HepG2 (cell line): Measurements from ENCODE around the gene PTGR1. TPM values are rescaled to one million over a fixed set of nuclear protein-coding genes. Genes with fewer than 3 reads are reported as not detected.

Source experiments
- ARHGAP35 ChIP-seq: sonication (generic); formaldehyde crosslinking; IDR thresholded peaks from 2 replicates; pipeline ENCODE4 v1.9.0; 2022; ENCODE audit warnings: mild to moderate bottlenecking, inconsistent platforms, moderate library complexity, missing genetic modification reagents, borderline replicate concordance
- BCL6 ChIP-seq: IDR thresholded peaks from 2 replicates; pipeline ENCODE4 v1.6.1; 2016; ENCODE audit warnings: missing genetic modification reagents, missing compliant biosample characterization
- CC2D1A ChIP-seq: sonication (generic); formaldehyde crosslinking; IDR thresholded peaks from 2 replicates; pipeline ENCODE4 v1.8.1; 2023; ENCODE audit warnings: mild to moderate bottlenecking, missing genetic modification reagents
- DPF2 ChIP-seq: sonication (generic); formaldehyde crosslinking; IDR thresholded peaks from 2 replicates; pipeline ENCODE4 v1.4.0; 2020; ENCODE audit warnings: mild to moderate bottlenecking, low read depth, missing genetic modification reagents, borderline replicate concordance
- FOXJ3 ChIP-seq: sonication (generic); formaldehyde crosslinking; IDR thresholded peaks from 2 replicates; pipeline ENCODE4 v1.4.0; 2020; ENCODE audit warnings: missing genetic modification reagents, mild to moderate bottlenecking, borderline replicate concordance
- HDAC1 ChIP-seq: sonication (generic); formaldehyde crosslinking; IDR thresholded peaks from 2 replicates; pipeline ENCODE4 v1.5.1; 2020; ENCODE audit warnings: mild to moderate bottlenecking, missing genetic modification reagents
- KDM4B ChIP-seq: sonication (generic); formaldehyde crosslinking; IDR thresholded peaks from 2 replicates; pipeline ENCODE4 v1.4.0; 2020; ENCODE audit warnings: missing genetic modification reagents
- MIXL1 ChIP-seq: IDR thresholded peaks from 2 replicates; pipeline ENCODE4 v1.6.1; 2016
- MZF1 ChIP-seq: sonication (generic); formaldehyde crosslinking; IDR thresholded peaks from 2 replicates; pipeline ENCODE4 v1.8.1; 2023; ENCODE audit warnings: mild to moderate bottlenecking, missing genetic modification reagents, borderline replicate concordance
- NCOA5 ChIP-seq: sonication (generic); formaldehyde crosslinking; IDR thresholded peaks from 2 replicates; pipeline ENCODE4 v1.4.0; 2020; ENCODE audit warnings: missing genetic modification reagents
- NCOR1 ChIP-seq: fragments of 200-600 bp; sonication (generic); IDR thresholded peaks from 2 replicates; pipeline ENCODE4 v1.7.0; 2017; ENCODE audit warnings: antibody characterized with exemption, low read length, borderline replicate concordance
- POGZ ChIP-seq: sonication (generic); formaldehyde crosslinking; IDR thresholded peaks from 2 replicates; pipeline ENCODE4 v1.4.0; 2020; ENCODE audit warnings: mild to moderate bottlenecking, missing genetic modification reagents
- PPARG ChIP-seq: conservative IDR thresholded peaks from 2 replicates; pipeline ENCODE4 v1.6.1; 2016; ENCODE audit warnings: missing biosample characterization, missing genetic modification reagents
- RBFOX2 ChIP-seq: fragments of 200-400 bp; formaldehyde crosslinking; IDR thresholded peaks from 2 replicates; pipeline ENCODE4 v1.6.1; 2017; ENCODE audit warnings: low read depth, mild to moderate bottlenecking, low read length
- RXRB ChIP-seq: IDR thresholded peaks from 2 replicates; pipeline ENCODE4 v1.6.1; 2016; ENCODE audit warnings: borderline replicate concordance, missing genetic modification reagents, missing compliant biosample characterization
- SAP130 ChIP-seq: IDR thresholded peaks from 2 replicates; pipeline ENCODE4 v1.6.1; 2016; ENCODE audit warnings: low read depth
- ZNF264 ChIP-seq: sonication (generic); formaldehyde crosslinking; IDR thresholded peaks from 2 replicates; pipeline ENCODE4 v1.4.0; 2020; ENCODE audit warnings: missing genetic modification reagents
- polyA plus RNA-seq, 8 experiments: library from polyadenylated mRNA; depleted of rRNA in 3 of 8; stranded (reverse) in 7 of 8; unstranded in 1 of 8; fragments of >200 nt; fragmentation: Illumina TruSeq in 4 of 8; extraction: Trizol in 4 of 8; gene quantifications; 2 replicates each; pipeline versions ENCODE4 v1.2.1 to v1.2.3, GENCODE V29; 2011 to 2016; ENCODE audit warnings: low read depth in 4 of 8, missing spikeins in 1 of 8, mixed read lengths in 1 of 8; ENCODE audit not compliant: insufficient read depth in 1 of 8
- total RNA-seq, 5 experiments: library from RNA; depleted of rRNA; stranded (reverse); fragments of >200 nt; fragmentation: Illumina TruSeq; extraction: Trizol; gene quantifications; 2 replicates each; pipeline ENCODE4 v1.2.3, GENCODE V29; 2016; ENCODE audit warnings: low read depth in 1 of 5
- TF ChIP-seq, protein P1 (sequence below): sonication (generic); formaldehyde crosslinking; IDR thresholded peaks from 2 replicates; pipeline ENCODE4 v1.4.0; 2020; ENCODE audit warnings: mild to moderate bottlenecking, missing genetic modification reagents
- TF ChIP-seq, protein P2 (sequence below): sonication (generic); formaldehyde crosslinking; IDR thresholded peaks from 2 replicates; pipeline ENCODE4 v1.4.0; 2020; ENCODE audit warnings: missing genetic modification reagents
- TF ChIP-seq, protein P3 (sequence below): sonication (generic); formaldehyde crosslinking; IDR thresholded peaks from 2 replicates; pipeline ENCODE4 v1.4.0; 2020; ENCODE audit warnings: missing genetic modification reagents
- TF ChIP-seq, protein P4 (sequence below): sonication (generic); formaldehyde crosslinking; IDR thresholded peaks from 2 replicates; pipeline ENCODE4 v1.4.0; 2020; ENCODE audit warnings: missing genetic modification reagents, borderline replicate concordance

The PTGR1 gene
- total and polyA plus RNA-seq, 2 of the 13 experiments (the other 11 are each of a cell fraction or from before 2014, with no cell fraction given) = 6.0 to 15.8 TPM

DNA sequence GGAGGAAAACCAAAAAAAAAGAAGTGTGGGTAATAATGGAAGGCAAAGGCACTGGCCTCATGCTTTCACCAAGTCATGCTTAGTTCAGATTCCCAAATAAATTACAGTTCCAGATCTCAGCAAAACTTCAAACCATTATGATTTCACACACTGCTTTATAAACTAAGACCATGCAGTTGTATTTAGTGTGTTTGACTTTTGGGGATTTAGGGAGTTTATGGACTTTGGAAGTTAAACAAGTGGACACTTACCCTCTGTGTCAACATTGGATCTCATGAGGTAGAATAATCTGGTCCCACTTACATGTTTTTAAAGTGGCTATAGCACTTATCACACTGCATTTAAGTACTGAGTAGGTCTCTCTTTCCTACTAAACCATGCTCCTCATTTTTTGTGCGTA, 35.4 kb upstream of the PTGR1 start (continued):
- peak; percentile 99 for TF ChIP-seq MZF1
- no peak for TF ChIP-seq ARHGAP35 (CRISPR knock-in tag)
- TF ChIP-seq, protein P1, sequence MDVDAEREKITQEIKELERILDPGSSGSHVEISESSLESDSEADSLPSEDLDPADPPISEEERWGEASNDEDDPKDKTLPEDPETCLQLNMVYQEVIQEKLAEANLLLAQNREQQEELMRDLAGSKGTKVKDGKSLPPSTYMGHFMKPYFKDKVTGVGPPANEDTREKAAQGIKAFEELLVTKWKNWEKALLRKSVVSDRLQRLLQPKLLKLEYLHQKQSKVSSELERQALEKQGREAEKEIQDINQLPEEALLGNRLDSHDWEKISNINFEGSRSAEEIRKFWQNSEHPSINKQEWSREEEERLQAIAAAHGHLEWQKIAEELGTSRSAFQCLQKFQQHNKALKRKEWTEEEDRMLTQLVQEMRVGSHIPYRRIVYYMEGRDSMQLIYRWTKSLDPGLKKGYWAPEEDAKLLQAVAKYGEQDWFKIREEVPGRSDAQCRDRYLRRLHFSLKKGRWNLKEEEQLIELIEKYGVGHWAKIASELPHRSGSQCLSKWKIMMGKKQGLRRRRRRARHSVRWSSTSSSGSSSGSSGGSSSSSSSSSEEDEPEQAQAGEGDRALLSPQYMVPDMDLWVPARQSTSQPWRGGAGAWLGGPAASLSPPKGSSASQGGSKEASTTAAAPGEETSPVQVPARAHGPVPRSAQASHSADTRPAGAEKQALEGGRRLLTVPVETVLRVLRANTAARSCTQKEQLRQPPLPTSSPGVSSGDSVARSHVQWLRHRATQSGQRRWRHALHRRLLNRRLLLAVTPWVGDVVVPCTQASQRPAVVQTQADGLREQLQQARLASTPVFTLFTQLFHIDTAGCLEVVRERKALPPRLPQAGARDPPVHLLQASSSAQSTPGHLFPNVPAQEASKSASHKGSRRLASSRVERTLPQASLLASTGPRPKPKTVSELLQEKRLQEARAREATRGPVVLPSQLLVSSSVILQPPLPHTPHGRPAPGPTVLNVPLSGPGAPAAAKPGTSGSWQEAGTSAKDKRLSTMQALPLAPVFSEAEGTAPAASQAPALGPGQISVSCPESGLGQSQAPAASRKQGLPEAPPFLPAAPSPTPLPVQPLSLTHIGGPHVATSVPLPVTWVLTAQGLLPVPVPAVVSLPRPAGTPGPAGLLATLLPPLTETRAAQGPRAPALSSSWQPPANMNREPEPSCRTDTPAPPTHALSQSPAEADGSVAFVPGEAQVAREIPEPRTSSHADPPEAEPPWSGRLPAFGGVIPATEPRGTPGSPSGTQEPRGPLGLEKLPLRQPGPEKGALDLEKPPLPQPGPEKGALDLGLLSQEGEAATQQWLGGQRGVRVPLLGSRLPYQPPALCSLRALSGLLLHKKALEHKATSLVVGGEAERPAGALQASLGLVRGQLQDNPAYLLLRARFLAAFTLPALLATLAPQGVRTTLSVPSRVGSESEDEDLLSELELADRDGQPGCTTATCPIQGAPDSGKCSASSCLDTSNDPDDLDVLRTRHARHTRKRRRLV = no peak
- TF ChIP-seq, protein P2, sequence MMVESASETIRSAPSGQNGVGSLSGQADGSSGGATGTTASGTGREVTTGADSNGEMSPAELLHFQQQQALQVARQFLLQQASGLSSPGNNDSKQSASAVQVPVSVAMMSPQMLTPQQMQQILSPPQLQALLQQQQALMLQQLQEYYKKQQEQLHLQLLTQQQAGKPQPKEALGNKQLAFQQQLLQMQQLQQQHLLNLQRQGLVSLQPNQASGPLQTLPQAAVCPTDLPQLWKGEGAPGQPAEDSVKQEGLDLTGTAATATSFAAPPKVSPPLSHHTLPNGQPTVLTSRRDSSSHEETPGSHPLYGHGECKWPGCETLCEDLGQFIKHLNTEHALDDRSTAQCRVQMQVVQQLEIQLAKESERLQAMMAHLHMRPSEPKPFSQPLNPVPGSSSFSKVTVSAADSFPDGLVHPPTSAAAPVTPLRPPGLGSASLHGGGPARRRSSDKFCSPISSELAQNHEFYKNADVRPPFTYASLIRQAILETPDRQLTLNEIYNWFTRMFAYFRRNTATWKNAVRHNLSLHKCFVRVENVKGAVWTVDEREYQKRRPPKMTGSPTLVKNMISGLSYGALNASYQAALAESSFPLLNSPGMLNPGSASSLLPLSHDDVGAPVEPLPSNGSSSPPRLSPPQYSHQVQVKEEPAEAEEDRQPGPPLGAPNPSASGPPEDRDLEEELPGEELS (CRISPR knock-in tag) = peak; percentile 55; the same call in 1 of the 2 replicates
- TF ChIP-seq, protein P3, sequence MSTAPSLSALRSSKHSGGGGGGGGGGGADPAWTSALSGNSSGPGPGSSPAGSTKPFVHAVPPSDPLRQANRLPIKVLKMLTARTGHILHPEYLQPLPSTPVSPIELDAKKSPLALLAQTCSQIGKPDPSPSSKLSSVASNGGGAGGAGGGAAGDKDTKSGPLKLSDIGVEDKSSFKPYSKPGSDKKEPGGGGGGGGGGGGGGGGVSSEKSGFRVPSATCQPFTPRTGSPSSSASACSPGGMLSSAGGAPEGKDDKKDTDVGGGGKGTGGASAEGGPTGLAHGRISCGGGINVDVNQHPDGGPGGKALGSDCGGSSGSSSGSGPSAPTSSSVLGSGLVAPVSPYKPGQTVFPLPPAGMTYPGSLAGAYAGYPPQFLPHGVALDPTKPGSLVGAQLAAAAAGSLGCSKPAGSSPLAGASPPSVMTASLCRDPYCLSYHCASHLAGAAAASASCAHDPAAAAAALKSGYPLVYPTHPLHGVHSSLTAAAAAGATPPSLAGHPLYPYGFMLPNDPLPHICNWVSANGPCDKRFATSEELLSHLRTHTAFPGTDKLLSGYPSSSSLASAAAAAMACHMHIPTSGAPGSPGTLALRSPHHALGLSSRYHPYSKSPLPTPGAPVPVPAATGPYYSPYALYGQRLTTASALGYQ (CRISPR knock-in tag) = 0 out of 2 replicates have a peak, but pooled peaks have one; percentile 32
- 0 out of 2 replicates have a peak, but pooled peaks have one; percentile 12 for TF ChIP-seq PPARG (CRISPR knock-in tag)
- peak; percentile 55; the same call in 1 of the 2 replicates for TF ChIP-seq FOXJ3 (CRISPR knock-in tag)
- TF ChIP-seq RBFOX2 = no peak
- no peak for TF ChIP-seq KDM4B
- TF ChIP-seq, protein P4, sequence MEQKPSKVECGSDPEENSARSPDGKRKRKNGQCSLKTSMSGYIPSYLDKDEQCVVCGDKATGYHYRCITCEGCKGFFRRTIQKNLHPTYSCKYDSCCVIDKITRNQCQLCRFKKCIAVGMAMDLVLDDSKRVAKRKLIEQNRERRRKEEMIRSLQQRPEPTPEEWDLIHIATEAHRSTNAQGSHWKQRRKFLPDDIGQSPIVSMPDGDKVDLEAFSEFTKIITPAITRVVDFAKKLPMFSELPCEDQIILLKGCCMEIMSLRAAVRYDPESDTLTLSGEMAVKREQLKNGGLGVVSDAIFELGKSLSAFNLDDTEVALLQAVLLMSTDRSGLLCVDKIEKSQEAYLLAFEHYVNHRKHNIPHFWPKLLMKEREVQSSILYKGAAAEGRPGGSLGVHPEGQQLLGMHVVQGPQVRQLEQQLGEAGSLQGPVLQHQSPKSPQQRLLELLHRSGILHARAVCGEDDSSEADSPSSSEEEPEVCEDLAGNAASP (CRISPR knock-in tag) = peak; percentile 32; the same call in 1 of the 2 replicates
- peak; percentile 65; the same call in 1 of the 2 replicates for TF ChIP-seq MIXL1 (CRISPR knock-in tag)
- TF ChIP-seq RXRB (CRISPR knock-in tag) = peak; percentile 24; the same call in 1 of the 2 replicates
- peak; percentile 77; the same call in 1 of the 2 replicates for TF ChIP-seq ZNF264 (CRISPR knock-in tag)
- peak; percentile 69 for TF ChIP-seq SAP130 (CRISPR knock-in tag)
- peak; percentile 64 for TF ChIP-seq HDAC1 (CRISPR knock-in tag)
- TF ChIP-seq DPF2 (CRISPR knock-in tag) = peak; percentile 72; the same call in 1 of the 2 replicates
- no peak for TF ChIP-seq NCOA5
- TF ChIP-seq POGZ = no peak
- TF ChIP-seq BCL6 (CRISPR knock-in tag) = peak; percentile 53
- peak; percentile 56; the same call in 1 of the 2 replicates for TF ChIP-seq NCOR1
- TF ChIP-seq CC2D1A = no peak
